Sigmoid colon (tissue), 4 donors: ENCODE data around the gene KCNMB1.

Experiments used
- CTCF ChIP-seq, 4 experiments: fragments of 450-650 bp in 3 of 4; fragments of 200-600 bp in 1 of 4; IDR thresholded peaks; one replicate each; pipeline ENCODE4 v1.5.1; 2016 to 2019; ENCODE audit warnings: antibody characterized with exemption in 4 of 4, mild to moderate bottlenecking in 3 of 4, moderate library complexity in 2 of 4
- EP300 ChIP-seq, 4 donors: sonication (generic); formaldehyde crosslinking; IDR thresholded peaks; one replicate each; pipeline ENCODE4 v1.6.1; 2017; ENCODE audit warnings: antibody characterized with exemption in 4 of 4
- POLR2A ChIP-seq, 2 donors: fragments of 450-650 bp; IDR thresholded peaks; one replicate each; pipeline ENCODE4 v1.6.1; 2016; ENCODE audit warnings: antibody characterized with exemption in 2 of 2, mild to moderate bottlenecking in 2 of 2, moderate library complexity in 2 of 2
- POLR2AphosphoS5 ChIP-seq, 4 donors: sonication (generic); formaldehyde crosslinking; IDR thresholded peaks; one replicate each; pipeline ENCODE4 v1.6.1; 2017; ENCODE audit warnings: antibody characterized with exemption in 4 of 4

GRCh38 chr5:170338291-170338690 is 50.9 kb downstream of the KCNMB1 start:
- TF ChIP-seq POLR2A (IDR thresholded peaks at IDR 0.05) (no peak), CTCF (IDR thresholded peaks at IDR 0.05) (no peak), POLR2AphosphoS5 (IDR thresholded peaks at IDR 0.05) (no peak), EP300 (IDR thresholded peaks at IDR 0.05) (no peak)
